Activated naive CD8-positive, alpha-beta T cell treated with anti-CD3 and anti-CD28 coated beads for 36 hours (primary cell): ENCODE data around the gene PRSS58. TPM values are rescaled to one million over a fixed set of nuclear protein-coding genes. Genes with fewer than 3 reads are reported as not detected.

Experiments used
- DNase-seq: peaks from one replicate; pipeline ENCODE4 v3.0.0; 2021
- H3K27ac Mint-ChIP-seq: one replicate; pipeline ENCODE4 v1.8.0; 2022; ENCODE audit warnings: mild to moderate bottlenecking, moderate library complexity, mixed read lengths
- H3K27me3 Mint-ChIP-seq: one replicate; pipeline ENCODE4 v1.8.0; 2022; ENCODE audit warnings: mild to moderate bottlenecking, mixed read lengths
- H3K36me3 Mint-ChIP-seq: one replicate; pipeline ENCODE4 v1.8.0; 2021; ENCODE audit warnings: mild to moderate bottlenecking, mixed read lengths
- H3K4me1 Mint-ChIP-seq: one replicate; pipeline ENCODE4 v1.8.0; 2021; ENCODE audit warnings: mixed read lengths
- H3K4me3 Mint-ChIP-seq: one replicate; pipeline ENCODE4 v1.8.0; 2022; ENCODE audit warnings: mild to moderate bottlenecking, moderate library complexity, mixed read lengths
- H3K9me3 Mint-ChIP-seq: one replicate; pipeline ENCODE4 v1.8.0; 2022; ENCODE audit warnings: mixed read lengths
- total RNA-seq, 2 experiments: library from RNA; stranded (reverse); gene quantifications; one replicate each; pipeline ENCODE4 v1.2.3, GENCODE V29; 2021

The PRSS58 gene
- total RNA-seq, result not detected

GRCh38 chr7:142257958-142258357 is at the start of gene PRSS58:
Gene PRSS58 (minus strand): TSS chr7:142258058. CDS start chr7:142257707, 351 bp downstream.
- no peak within 1 kb of the TSS for H3K4me3 Mint-ChIP-seq

GRCh38 chr7:142307246-142307900 is 49.5 kb upstream of the PRSS58 start:
- Mint-ChIP-seq H3K27ac (no peak overlapping the region), H3K27me3 (no peaks in the 10 kb centered on the region)

More at GRCh38 chr7:142257958-142258357, at the start of gene PRSS58:
- DNase-seq, result no peak
- H3K9me3 Mint-ChIP-seq, result peaks cover 5% of the 10 kb centered on the region
- H3K27me3 Mint-ChIP-seq, result no peaks in the 10 kb centered on the region
- no peak within 1 kb of the TSS for H3K27ac Mint-ChIP-seq
- no peaks in the 10 kb centered on the region for H3K4me1 Mint-ChIP-seq
- H3K36me3 Mint-ChIP-seq, result no peaks in the 10 kb centered on the region

GRCh38 chr7:142303650-142304049 is 45.8 kb upstream of the PRSS58 start:
- no peak overlapping the region for H3K27ac Mint-ChIP-seq
- peaks cover 16% of the 10 kb centered on the region for H3K4me1 Mint-ChIP-seq
- no peak for DNase-seq
- no peaks in the 10 kb centered on the region for H3K36me3 Mint-ChIP-seq
- H3K4me3 Mint-ChIP-seq, result no peak overlapping the region
- no peaks in the 10 kb centered on the region for H3K27me3 Mint-ChIP-seq
- H3K9me3 Mint-ChIP-seq, result no peaks in the 10 kb centered on the region

More at GRCh38 chr7:142307246-142307900, 49.5 kb upstream of the PRSS58 start:
- Mint-ChIP-seq H3K36me3 (no peaks in the 10 kb centered on the region), H3K4me1 (peaks cover 5% of the 10 kb centered on the region), H3K9me3 (no peaks in the 10 kb centered on the region), H3K4me3 (no peak overlapping the region)
- no peak for DNase-seq

GRCh38 chr7:142301923-142302550 is 44.2 kb upstream of the PRSS58 start:
- no peak overlapping the region for H3K4me3 Mint-ChIP-seq
- no peak for DNase-seq

GRCh38 chr7:142301299-142301698 is 43.4 kb upstream of the PRSS58 start:
- Mint-ChIP-seq H3K9me3 (no peaks in the 10 kb centered on the region), H3K27me3 (peaks cover 16% of the 10 kb centered on the region), H3K4me1 (peaks cover 16% of the 10 kb centered on the region), H3K4me3 (no peak overlapping the region), H3K27ac (peak overlapping the region; percentile 8), H3K36me3 (no peaks in the 10 kb centered on the region)
- DNase-seq, result no peak

More at GRCh38 chr7:142301923-142302550, 44.2 kb upstream of the PRSS58 start:
- peaks cover 16% of the 10 kb centered on the region for H3K4me1 Mint-ChIP-seq
- H3K27ac Mint-ChIP-seq, result no peak overlapping the region
- no peaks in the 10 kb centered on the region for H3K9me3 Mint-ChIP-seq
- peaks cover 10% of the 10 kb centered on the region for H3K27me3 Mint-ChIP-seq
- H3K36me3 Mint-ChIP-seq, result no peaks in the 10 kb centered on the region

GRCh38 chr7:142300689-142301088 is 42.8 kb upstream of the PRSS58 start:
- Mint-ChIP-seq H3K9me3 (no peaks in the 10 kb centered on the region), H3K36me3 (no peaks in the 10 kb centered on the region), H3K4me3 (peak overlapping the region; percentile 33), H3K27me3 (peaks cover 16% of the 10 kb centered on the region), H3K27ac (no peak overlapping the region), H3K4me1 (peaks cover 16% of the 10 kb centered on the region)
- DNase-seq, result peak; percentile 35

- H3K9me3 Mint-ChIP-seq, result no peaks in the 10 kb centered on the region
Observed at GRCh38 chr7:142299237-142299781, 41.5 kb upstream of the PRSS58 start.

GRCh38 chr7:142298627-142299026 is 40.8 kb upstream of the PRSS58 start:
- peaks cover 17% of the 10 kb centered on the region for H3K27me3 Mint-ChIP-seq
- no peak overlapping the region for H3K4me3 Mint-ChIP-seq
- H3K27ac Mint-ChIP-seq, result no peak overlapping the region
- DNase-seq, result no peak
- no peaks in the 10 kb centered on the region for H3K9me3 Mint-ChIP-seq
- no peaks in the 10 kb centered on the region for H3K36me3 Mint-ChIP-seq
- H3K4me1 Mint-ChIP-seq, result peaks cover 14% of the 10 kb centered on the region

More at GRCh38 chr7:142299237-142299781, 41.5 kb upstream of the PRSS58 start:
- Mint-ChIP-seq H3K36me3 (no peaks in the 10 kb centered on the region), H3K27me3 (peaks cover 16% of the 10 kb centered on the region), H3K4me3 (peak overlapping the region; percentile 35), H3K4me1 (peaks cover 14% of the 10 kb centered on the region), H3K27ac (no peak overlapping the region)
- DNase-seq, result no peak

GRCh38 chr7:142298009-142298408 is 40.2 kb upstream of the PRSS58 start:
- H3K4me1 Mint-ChIP-seq, result peaks cover 14% of the 10 kb centered on the region
- H3K27me3 Mint-ChIP-seq, result peaks cover 23% of the 10 kb centered on the region
- no peak for DNase-seq
- no peak overlapping the region for H3K27ac Mint-ChIP-seq
- no peak overlapping the region for H3K4me3 Mint-ChIP-seq
- no peaks in the 10 kb centered on the region for H3K36me3 Mint-ChIP-seq
- no peaks in the 10 kb centered on the region for H3K9me3 Mint-ChIP-seq

- Mint-ChIP-seq H3K4me3 (no peak overlapping the region), H3K27ac (no peak overlapping the region), H3K36me3 (peaks cover under 1% of the 10 kb centered on the region), H3K9me3 (peaks cover 6% of the 10 kb centered on the region), H3K27me3 (peaks cover 39% of the 10 kb centered on the region), H3K4me1 (peaks cover 8% of the 10 kb centered on the region)
- no peak for DNase-seq
Observed at GRCh38 chr7:142280263-142280662, 22.4 kb upstream of the PRSS58 start.

GRCh38 chr7:142279601-142280000 is 21.7 kb upstream of the PRSS58 start:
- Mint-ChIP-seq H3K27ac (no peak overlapping the region), H3K4me1 (peaks cover 8% of the 10 kb centered on the region), H3K27me3 (peaks cover 43% of the 10 kb centered on the region), H3K9me3 (peaks cover 11% of the 10 kb centered on the region), H3K36me3 (peaks cover 2% of the 10 kb centered on the region), H3K4me3 (no peak overlapping the region)
- no peak for DNase-seq

- H3K36me3 Mint-ChIP-seq, result peaks cover 2% of the 10 kb centered on the region
- H3K4me1 Mint-ChIP-seq, result no peaks in the 10 kb centered on the region
- DNase-seq, result no peak
- H3K27me3 Mint-ChIP-seq, result peaks cover 22% of the 10 kb centered on the region
- H3K4me3 Mint-ChIP-seq, result no peak overlapping the region
- peaks cover 11% of the 10 kb centered on the region for H3K9me3 Mint-ChIP-seq
- no peak overlapping the region for H3K27ac Mint-ChIP-seq
Observed at GRCh38 chr7:142275028-142275427, 17.2 kb upstream of the PRSS58 start.

- no peak overlapping the region for H3K27ac Mint-ChIP-seq
- H3K4me1 Mint-ChIP-seq, result no peaks in the 10 kb centered on the region
- H3K36me3 Mint-ChIP-seq, result peaks cover 2% of the 10 kb centered on the region
- peaks cover 11% of the 10 kb centered on the region for H3K9me3 Mint-ChIP-seq
- DNase-seq, result no peak
- H3K4me3 Mint-ChIP-seq, result no peak overlapping the region
- H3K27me3 Mint-ChIP-seq, result peaks cover 15% of the 10 kb centered on the region
Observed at GRCh38 chr7:142272841-142273240, 15.0 kb upstream of the PRSS58 start.

- peaks cover 2% of the 10 kb centered on the region for H3K4me1 Mint-ChIP-seq
- H3K27ac Mint-ChIP-seq, result no peak overlapping the region
- H3K36me3 Mint-ChIP-seq, result no peaks in the 10 kb centered on the region
- no peak for DNase-seq
- no peak overlapping the region for H3K4me3 Mint-ChIP-seq
- H3K9me3 Mint-ChIP-seq, result peaks cover 5% of the 10 kb centered on the region
- no peaks in the 10 kb centered on the region for H3K27me3 Mint-ChIP-seq
Observed at GRCh38 chr7:142263598-142264380, 5.9 kb upstream of the PRSS58 start.

GRCh38 chr7:142250705-142251104 is 7.2 kb downstream of the PRSS58 start:
- Mint-ChIP-seq H3K4me1 (no peaks in the 10 kb centered on the region), H3K9me3 (no peaks in the 10 kb centered on the region), H3K36me3 (no peaks in the 10 kb centered on the region), H3K27ac (no peak overlapping the region), H3K4me3 (no peak overlapping the region), H3K27me3 (no peaks in the 10 kb centered on the region)
- no peak for DNase-seq
